GM21786 (cell line): Measurements from ENCODE around the gene HADHA.

Experiments
- ATAC-seq: cut with Tn5 transposase; IDR thresholded peaks from one replicate; pipeline ENCODE4 v1.9.1; 2021; ENCODE audit not compliant: unreplicated experiment

Gene HADHA

DNA sequence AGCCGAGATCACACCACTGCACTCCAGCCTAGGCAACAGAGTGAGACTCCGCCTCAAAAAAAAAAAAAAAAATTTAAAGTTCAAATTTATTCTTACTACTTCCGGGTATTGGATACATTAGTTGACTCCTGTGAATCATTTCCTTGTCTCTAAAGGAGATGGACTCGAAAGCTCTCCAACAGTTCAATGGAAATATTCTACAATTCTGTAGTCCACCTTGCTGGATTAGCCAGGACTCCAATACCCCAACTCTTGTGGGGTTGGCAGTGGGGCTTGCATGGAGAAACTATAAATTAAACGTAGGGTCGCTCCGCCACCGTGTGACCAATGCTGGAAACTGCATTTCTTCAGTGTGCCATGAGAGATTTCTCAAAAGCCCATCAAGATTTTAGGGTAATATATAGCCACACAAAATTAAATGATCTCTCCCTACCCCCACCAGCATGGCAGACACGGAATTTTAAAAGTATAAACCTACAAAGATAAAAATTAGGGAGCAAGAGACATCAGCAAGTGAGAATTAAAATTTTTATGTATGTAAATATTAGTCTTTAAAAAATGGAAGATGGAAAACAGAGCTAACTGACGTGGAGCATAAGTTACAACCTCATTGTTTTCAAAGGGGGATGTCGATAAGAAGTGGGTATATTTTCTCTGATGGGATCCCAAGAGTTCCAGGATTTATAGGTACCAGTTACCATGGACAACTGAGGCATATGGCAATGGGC is 99.3 kb downstream of the HADHA start:
- ATAC-seq, result no peak

DNA sequence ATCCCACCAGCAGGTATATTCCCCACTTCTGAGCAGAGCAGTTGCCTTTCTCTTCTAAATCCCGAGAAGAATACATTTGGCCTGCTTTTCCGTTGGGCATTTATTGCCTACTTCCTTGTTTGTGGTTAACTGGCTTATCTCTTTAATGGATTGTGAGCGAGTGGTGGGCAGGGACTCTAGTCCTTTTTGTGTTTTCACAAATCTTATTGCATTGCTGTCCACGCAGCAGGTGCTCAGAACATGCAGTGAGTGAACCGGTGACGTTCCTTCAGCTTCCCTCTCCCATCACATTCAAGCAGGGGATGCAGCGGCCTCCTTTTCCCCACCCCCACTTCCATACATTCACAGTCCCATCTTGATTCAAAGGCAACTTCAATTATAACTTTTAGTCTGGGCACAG is 100.4 kb downstream of the HADHA start:
- ATAC-seq, result no peak

DNA sequence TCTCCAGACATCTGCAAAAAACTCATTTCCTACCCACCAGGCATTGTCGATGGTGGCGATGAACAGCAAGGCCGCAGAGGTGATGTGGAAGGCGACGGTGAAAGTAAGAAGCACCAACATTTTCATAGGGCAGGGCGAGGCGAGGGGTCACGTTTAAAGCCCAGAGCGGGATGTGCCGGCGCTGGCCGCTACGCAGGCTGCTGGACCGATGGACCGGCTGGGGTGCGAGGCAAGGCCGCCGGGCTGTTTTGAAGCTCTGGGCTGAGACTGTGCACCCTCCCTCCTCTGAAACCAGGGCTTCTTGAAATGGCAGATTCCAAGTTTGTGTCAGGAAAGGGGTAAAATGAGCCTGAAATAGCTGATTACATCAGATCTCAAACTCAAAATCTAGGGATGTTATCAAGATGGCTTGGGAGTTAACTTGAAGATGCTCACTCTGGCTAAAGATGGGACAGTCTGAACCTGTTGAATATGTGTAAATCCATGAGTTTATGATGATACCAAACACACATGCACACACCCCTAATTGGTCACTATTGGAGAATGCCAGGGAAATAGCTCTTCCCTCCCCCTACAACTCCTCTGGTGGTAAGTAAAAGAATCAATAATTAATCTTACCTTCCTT is 103.2 kb downstream of the HADHA start:
- no peak for ATAC-seq
